K562 (cell line): ENCODE data around the gene GGNBP2. TPM values are rescaled to one million over a fixed set of nuclear protein-coding genes. Genes with fewer than 3 reads are reported as not detected.

Source experiments
- COPS2 ChIP-seq: fragments of 450-650 bp; conservative IDR thresholded peaks from 2 replicates; pipeline ENCODE4 v1.6.1; 2016; ENCODE audit warnings: mild to moderate bottlenecking, moderate library complexity
- DDX20 ChIP-seq: fragments of 450-650 bp; IDR thresholded peaks from 2 replicates; pipeline ENCODE4 v1.6.1; 2016; ENCODE audit warnings: missing genetic modification characterization, low read depth, mild to moderate bottlenecking, missing compliant biosample characterization, moderate library complexity
- FIP1L1 ChIP-seq: fragments of 200-400 bp; formaldehyde crosslinking; IDR thresholded peaks from 2 replicates; pipeline ENCODE4 v1.6.1; 2018; ENCODE audit warnings: mild to moderate bottlenecking, low read depth, low read length; ENCODE audit not compliant: poor library complexity, severe bottlenecking
- GABPB1 ChIP-seq: sonication (generic); formaldehyde crosslinking; IDR thresholded peaks from 2 replicates; pipeline ENCODE4 v1.8.0; 2022; ENCODE audit warnings: mild to moderate bottlenecking, missing genetic modification reagents
- HDAC8 ChIP-seq: fragments of 450-650 bp; IDR thresholded peaks from 2 replicates; pipeline ENCODE4 v1.6.1; 2016; ENCODE audit warnings: mild to moderate bottlenecking, missing genetic modification characterization, moderate library complexity, missing compliant biosample characterization
- KAT7 ChIP-seq: sonication (generic); formaldehyde crosslinking; IDR thresholded peaks from 2 replicates; pipeline ENCODE4 v1.8.0; 2022; ENCODE audit warnings: missing genetic modification reagents, mild to moderate bottlenecking, borderline replicate concordance
- PHB2 ChIP-seq: fragments of 450-650 bp; IDR thresholded peaks from 2 replicates; pipeline ENCODE4 v1.6.1; 2017; ENCODE audit warnings: low read depth
- PPARD ChIP-seq: fragments of 250-450 bp; sonication (Bioruptor Pico); IDR thresholded peaks from 2 replicates; pipeline ENCODE4 v1.8.0; 2022; ENCODE audit warnings: inconsistent platforms, mild to moderate bottlenecking, moderate library complexity
- SMARCB1 ChIP-seq: IDR thresholded peaks from 2 replicates; pipeline ENCODE4 v1.6.1; 2011; ENCODE audit warnings: improper control_type of control experiment, low read depth; ENCODE audit not compliant: insufficient read length
- TAF7 ChIP-seq: fragments of 450-650 bp; IDR thresholded peaks from 2 replicates; pipeline ENCODE4 v1.6.1; 2016; ENCODE audit warnings: missing genetic modification characterization, missing compliant biosample characterization
- TAF9B ChIP-seq: fragments of 450-650 bp; IDR thresholded peaks from 2 replicates; pipeline ENCODE4 v1.6.1; 2018; ENCODE audit warnings: mild to moderate bottlenecking; ENCODE audit not compliant: partially characterized antibody
- YBX1 ChIP-seq: fragments of 450-650 bp; IDR thresholded peaks from 2 replicates; pipeline ENCODE4 v1.7.1; 2016; ENCODE audit warnings: mild to moderate bottlenecking
- polyA plus RNA-seq, 8 experiments: library from polyadenylated mRNA; depleted of rRNA in 4 of 8; stranded (reverse) in 5 of 8; unstranded in 3 of 8; fragments of >200 nt; fragmentation: Nextera tagmentation in 2 of 8; fragmentation: Illumina TruSeq in 1 of 8; extraction: Ambion mirVana in 2 of 8; extraction: Trizol in 1 of 8; gene quantifications; 2 replicates each; pipeline versions ENCODE4 v1.2.1 to v1.2.3, GENCODE V29; 2011 to 2014; ENCODE audit warnings: inconsistent platforms in 1 of 8, missing spikeins in 1 of 8
- total RNA-seq, 7 experiments: library from RNA; depleted of rRNA in 6 of 7; stranded (reverse); fragments of >200 nt in 6 of 7; fragmentation: Illumina TruSeq in 2 of 7; extraction: Trizol in 2 of 7; gene quantifications; 2 replicates each; pipeline versions ENCODE4 v1.2.1 to v1.2.3, GENCODE V29; 2011 to 2021; ENCODE audit warnings: low replicate concordance in 1 of 7
- TF ChIP-seq, protein P1 (sequence below): fragments of 450-650 bp; formaldehyde crosslinking; IDR thresholded peaks from 2 replicates; pipeline ENCODE4 v1.4.0; 2022; ENCODE audit warnings: missing genetic modification characterization
- TF ChIP-seq, protein P2 (sequence below): sonication (generic); formaldehyde crosslinking; IDR thresholded peaks from 2 replicates; pipeline ENCODE4 v1.8.1; 2022; ENCODE audit warnings: missing genetic modification reagents
- TF ChIP-seq, protein P3 (sequence below): IDR thresholded peaks from 3 replicates; pipeline ENCODE4 v1.6.1; 2011; ENCODE audit warnings: borderline replicate concordance, mild to moderate bottlenecking, moderate library complexity; ENCODE audit not compliant: insufficient read length; ENCODE audit errors: extremely low read depth

GGNBP2 gene
- total and polyA plus RNA-seq, 9 of the 15 experiments (the other 6 are each of a cell fraction or from before 2014, with no cell fraction given), result 35.7 to 96.6 (median 64.1) TPM

DNA sequence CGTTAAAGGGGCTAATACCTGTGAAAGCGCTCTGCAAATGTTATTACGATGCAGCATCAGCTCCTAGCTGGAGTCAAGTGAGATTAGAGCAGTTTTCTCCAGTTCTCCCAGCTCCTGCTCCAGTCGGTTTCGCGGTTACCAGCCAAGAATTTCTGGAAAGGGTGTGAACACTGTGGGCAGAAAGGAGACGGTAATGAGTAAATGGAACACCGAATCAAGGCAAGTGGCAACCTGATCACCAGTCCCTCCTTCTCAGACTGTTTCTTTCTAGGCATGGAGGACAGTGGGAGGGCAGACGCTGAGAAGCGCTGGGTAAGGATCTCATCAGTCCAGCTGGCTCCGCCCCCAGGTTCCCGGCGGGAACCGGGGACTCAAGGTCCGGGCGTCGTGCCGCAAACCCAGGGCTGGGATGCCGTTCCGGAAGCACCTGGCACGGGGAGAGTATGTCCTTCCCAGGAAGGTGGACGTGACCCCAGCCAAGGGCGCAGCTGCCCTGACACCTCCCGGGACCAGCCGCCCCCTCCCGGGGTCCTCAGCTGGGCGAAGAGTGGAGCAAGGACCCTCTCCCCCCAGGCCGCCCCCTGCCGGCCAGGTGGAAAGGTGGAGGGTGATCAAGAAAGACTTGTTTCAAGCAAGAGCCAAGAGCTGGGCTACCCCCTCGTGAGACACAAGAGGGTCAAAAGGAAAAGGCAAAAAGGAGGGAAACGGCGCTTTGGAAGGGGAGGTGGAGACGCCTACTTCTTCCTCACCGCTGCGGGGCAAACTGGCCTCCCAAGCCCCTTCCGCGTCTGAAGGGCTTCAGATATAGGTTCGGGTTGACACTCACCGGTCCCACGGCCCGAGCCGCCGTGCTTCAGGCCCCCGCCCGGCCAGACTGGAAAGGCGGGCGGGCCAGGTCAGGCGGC is 10.5 kb upstream of the GGNBP2 start (continued):
- TF ChIP-seq, protein P1, sequence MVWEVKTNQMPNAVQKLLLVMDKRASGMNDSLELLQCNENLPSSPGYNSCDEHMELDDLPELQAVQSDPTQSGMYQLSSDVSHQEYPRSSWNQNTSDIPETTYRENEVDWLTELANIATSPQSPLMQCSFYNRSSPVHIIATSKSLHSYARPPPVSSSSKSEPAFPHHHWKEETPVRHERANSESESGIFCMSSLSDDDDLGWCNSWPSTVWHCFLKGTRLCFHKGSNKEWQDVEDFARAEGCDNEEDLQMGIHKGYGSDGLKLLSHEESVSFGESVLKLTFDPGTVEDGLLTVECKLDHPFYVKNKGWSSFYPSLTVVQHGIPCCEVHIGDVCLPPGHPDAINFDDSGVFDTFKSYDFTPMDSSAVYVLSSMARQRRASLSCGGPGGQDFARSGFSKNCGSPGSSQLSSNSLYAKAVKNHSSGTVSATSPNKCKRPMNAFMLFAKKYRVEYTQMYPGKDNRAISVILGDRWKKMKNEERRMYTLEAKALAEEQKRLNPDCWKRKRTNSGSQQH (CRISPR knock-in tag), result no peak
- TF ChIP-seq SMARCB1, result no peak
- no peak for TF ChIP-seq KAT7 (CRISPR knock-in tag)
- no peak for TF ChIP-seq GABPB1
- TF ChIP-seq TAF7 (tag), result no peak
- TF ChIP-seq, protein P2, sequence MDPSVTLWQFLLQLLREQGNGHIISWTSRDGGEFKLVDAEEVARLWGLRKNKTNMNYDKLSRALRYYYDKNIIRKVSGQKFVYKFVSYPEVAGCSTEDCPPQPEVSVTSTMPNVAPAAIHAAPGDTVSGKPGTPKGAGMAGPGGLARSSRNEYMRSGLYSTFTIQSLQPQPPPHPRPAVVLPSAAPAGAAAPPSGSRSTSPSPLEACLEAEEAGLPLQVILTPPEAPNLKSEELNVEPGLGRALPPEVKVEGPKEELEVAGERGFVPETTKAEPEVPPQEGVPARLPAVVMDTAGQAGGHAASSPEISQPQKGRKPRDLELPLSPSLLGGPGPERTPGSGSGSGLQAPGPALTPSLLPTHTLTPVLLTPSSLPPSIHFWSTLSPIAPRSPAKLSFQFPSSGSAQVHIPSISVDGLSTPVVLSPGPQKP, result no peak
- TF ChIP-seq YBX1, result no peak
- no peak for TF ChIP-seq HDAC8 (tag)
- no peak for TF ChIP-seq DDX20
- TF ChIP-seq, protein P3, sequence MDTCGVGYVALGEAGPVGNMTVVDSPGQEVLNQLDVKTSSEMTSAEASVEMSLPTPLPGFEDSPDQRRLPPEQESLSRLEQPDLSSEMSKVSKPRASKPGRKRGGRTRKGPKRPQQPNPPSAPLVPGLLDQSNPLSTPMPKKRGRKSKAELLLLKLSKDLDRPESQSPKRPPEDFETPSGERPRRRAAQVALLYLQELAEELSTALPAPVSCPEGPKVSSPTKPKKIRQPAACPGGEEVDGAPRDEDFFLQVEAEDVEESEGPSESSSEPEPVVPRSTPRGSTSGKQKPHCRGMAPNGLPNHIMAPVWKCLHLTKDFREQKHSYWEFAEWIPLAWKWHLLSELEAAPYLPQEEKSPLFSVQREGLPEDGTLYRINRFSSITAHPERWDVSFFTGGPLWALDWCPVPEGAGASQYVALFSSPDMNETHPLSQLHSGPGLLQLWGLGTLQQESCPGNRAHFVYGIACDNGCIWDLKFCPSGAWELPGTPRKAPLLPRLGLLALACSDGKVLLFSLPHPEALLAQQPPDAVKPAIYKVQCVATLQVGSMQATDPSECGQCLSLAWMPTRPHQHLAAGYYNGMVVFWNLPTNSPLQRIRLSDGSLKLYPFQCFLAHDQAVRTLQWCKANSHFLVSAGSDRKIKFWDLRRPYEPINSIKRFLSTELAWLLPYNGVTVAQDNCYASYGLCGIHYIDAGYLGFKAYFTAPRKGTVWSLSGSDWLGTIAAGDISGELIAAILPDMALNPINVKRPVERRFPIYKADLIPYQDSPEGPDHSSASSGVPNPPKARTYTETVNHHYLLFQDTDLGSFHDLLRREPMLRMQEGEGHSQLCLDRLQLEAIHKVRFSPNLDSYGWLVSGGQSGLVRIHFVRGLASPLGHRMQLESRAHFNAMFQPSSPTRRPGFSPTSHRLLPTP, result no peak
- no peak for TF ChIP-seq PHB2
- TF ChIP-seq PPARD (CRISPR knock-in tag), result no peak
- no peak for TF ChIP-seq COPS2
- no peak for TF ChIP-seq TAF9B
- no peak for TF ChIP-seq FIP1L1
